EH (cell line): ENCODE measurements around the gene MLLT6.

ENCODE experiments used
- DNase-seq: peaks from one replicate; pipeline ENCODE4 v3.0.0-alpha.2; 2015; ENCODE audit warnings: low read depth

Gene MLLT6

DNA sequence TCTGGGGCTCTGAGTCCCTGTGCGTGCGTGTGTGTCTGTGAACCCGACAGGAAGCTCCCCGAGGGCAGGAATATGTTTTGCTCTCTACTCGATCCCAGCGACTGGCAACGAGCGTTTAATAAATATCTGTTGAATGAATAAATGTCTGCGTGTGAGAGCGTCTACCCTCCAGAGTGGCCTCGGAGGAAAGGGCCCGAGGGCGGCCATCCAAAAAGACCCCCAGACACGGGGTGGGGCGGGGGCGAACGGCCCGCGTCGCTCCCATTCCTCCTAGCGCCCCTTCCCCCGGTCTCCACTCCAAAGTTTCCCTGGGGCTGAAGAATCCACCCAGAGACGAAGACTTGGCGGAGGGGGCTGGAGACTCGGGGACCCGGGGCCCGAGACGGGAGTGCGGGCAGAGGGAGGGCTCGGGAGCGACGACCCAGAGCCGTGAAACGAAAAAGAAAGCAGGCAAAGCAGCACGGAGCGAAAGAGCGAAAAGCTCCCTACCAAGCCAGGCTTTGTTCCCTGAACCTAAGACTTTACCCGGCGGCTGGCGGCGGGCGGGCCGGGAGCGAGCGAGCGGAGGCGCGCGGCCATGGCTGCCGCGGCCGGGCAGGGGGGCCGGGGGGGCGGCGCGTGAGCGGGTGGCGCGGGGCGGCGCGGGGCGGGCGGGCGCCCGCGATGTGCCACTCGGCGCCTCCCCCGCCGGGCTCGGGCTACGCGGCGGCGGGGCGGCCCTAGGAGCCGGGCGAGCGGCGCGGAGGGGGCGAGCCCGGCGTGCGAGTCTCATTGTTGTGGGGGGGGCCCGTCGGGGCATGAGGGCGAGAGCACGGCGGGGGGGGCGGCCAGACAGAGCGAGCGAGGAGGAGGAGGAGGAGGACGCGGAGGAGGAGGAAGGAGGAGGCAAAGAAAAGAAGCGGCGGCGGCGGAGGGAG lies at the start of gene MLLT6:
MLLT6 (plus strand) TSS at position 668 of the 917 bp plus-strand sequence. CDS start 360 bp downstream, outside the sequence.
- peak; percentile 82 for DNase-seq

DNA sequence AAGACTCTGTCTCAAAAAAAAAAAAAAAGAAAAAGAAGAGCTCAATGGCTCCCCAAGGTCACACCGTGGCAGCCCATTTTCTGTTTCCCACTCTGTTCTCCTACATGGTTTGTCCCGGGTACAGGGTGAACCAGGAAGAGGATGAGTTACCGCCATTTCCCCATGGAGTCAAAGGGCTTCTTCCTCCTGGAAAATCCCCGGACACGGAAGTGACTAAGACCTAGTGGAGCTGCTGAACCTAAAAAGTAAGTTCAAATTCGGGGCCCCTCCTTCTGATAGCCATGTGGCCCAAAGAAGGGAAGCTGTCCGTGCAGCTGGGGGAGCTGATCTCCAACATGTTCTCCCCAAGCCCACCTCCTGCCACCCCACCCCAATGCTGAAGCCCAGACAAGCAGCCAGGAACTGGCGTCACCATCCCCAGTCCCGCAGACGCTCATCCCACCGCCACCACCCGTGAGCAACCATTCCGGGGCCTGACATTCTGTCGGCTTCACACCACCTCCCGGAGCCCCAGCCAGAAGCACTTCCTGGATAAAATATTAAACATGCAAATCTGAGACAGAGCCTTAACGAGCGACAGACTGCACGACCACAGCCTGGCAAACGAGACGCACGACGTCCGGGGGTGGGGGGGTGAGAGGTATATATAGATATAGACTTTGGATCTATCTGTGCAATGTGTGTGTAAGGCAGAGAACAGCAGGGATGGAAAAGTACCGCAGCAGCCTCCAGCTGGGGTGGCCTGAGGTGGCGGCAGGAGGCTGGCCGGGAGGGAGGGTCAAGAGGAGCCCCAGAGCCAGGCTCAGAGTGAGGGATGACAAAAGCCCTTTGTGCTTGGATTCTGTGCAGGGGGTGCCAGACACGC lies 47.9 kb upstream of the MLLT6 start:
- no peak for DNase-seq

DNA sequence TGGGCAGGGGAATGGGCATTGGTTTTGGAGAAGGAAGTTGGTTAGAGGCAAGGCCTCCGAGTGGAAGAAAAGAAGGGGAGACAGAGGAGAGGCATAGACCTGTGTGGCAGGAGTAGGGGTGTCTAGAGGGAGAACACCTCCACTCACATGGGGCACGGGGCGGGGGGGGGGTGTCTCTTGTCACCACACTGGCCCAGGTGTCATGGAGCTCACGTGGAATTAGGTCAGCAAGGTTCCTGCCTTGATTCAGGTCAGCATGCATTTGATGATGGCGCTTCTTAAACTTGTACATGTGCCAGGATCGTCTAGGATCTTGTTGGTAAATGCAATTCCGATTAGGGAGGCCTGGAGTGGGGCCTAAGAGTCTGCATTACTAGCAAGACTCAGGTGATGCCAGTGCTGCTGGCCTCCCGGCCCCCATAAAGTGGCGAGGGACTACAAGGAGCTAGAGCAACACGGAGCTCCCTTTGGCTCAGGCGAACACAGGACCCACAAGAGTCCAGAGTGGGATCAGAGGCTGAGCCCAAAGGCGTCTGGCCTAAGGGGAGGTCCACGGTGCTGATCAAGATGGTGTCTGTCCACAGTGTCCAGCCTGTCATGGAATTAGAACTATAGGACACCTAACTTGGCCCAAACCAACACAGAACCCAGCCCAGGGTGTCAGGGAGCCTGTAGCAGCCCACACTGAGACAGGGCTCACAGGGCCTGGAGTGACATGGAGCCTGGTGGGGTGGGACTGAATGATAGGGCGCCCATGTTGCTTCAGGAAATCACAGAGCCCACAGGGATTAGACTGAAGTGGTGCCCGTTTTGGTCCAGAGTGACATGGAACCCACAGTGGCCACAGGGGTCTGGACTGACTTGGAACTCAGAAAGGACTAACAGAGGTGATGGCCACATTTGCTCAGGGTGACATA lies 47.0 kb upstream of the MLLT6 start:
- DNase-seq: no peak

DNA sequence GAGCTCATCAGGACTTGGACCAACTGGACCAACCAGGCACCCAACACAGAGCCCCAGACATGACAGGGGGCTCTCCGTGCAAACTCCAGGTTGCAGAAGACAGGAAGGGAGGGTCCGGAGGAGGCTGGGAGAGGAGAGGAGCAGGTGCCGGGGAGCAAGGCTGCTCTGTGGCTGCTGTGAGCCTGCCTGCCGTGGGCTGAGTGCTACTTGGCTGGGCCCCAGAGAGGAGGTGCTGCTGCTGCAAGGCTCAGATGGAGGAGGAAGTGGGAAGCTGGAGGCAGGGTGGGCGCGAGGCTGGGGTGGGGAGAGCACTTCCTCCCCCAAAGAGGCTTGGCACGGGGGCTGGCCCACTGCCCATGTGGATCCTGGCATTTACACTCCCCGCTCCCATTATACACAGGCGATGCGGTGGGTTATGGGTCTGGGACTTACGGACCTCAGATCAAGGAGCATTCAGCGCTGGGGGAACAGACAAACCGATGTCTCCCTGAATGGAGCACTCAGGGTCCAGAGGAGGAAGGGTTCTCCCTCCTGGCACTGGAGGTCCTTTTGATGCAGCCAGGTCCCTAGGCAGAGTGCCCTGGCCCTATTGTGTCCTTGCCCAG lies 46.2 kb upstream of the MLLT6 start:
- no peak for DNase-seq

DNA sequence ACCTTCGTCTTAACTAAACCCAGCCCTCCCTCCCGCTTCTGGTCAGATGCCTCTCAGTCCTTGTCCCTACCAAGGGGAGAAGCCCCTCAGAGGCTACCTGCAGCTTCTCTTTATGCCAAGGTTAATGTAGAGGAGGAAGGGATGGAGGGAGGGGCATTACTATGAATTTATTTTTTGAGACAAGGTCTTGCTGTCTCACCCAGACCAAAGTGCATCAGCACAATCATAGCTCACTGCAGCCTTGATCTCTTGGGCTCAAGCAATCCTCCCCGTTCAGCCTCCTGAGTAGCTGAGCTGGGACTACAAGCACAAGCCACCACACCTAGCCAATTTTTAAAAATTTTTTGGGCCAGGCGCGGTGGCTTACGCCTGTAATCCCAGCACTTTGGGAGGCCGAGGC lies 45.7 kb upstream of the MLLT6 start:
- no peak for DNase-seq

DNA sequence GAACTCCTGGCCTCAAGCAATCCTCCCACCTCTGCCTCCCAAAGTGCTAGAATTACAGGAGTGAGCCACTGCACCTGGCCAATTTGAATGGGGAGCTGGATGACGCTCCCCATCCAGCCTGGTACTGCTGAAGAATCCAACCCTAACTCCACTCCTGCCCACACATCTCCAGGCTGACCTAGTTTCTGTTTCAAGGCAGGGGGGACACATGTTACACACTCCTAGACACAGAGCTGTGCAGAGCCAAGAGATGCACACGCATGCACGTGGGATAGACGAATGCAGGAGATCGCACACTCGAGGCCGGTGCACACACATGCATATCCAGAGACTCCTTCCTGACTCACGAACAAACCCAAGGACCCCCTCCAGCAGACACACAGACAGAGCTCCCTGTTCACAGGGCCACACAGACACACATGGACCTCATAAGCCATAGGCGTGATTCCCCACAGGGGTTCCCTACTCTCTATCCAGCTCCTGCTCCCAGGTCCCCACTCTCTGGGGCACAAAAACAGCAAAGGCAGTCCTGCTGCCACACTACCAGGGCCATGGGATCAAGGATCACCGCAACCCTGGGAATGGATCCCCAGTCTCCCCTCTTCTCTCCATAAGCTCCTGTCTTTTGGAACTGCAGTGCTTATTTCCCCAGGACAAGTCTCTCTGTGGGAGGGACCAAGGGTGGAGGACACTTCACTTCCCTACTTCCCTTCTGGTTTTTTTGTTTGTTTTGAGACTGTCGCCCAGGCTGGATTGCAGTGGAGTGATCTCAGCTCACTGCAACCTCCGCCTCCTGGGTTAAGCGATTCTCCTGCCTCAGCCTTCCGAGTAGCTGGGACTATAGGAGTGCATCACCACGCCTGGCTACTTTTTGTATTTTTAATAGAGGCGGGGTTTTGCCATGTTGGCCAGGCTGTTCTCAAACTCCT lies 44.7 kb upstream of the MLLT6 start:
- DNase-seq: peak; percentile 34

DNA sequence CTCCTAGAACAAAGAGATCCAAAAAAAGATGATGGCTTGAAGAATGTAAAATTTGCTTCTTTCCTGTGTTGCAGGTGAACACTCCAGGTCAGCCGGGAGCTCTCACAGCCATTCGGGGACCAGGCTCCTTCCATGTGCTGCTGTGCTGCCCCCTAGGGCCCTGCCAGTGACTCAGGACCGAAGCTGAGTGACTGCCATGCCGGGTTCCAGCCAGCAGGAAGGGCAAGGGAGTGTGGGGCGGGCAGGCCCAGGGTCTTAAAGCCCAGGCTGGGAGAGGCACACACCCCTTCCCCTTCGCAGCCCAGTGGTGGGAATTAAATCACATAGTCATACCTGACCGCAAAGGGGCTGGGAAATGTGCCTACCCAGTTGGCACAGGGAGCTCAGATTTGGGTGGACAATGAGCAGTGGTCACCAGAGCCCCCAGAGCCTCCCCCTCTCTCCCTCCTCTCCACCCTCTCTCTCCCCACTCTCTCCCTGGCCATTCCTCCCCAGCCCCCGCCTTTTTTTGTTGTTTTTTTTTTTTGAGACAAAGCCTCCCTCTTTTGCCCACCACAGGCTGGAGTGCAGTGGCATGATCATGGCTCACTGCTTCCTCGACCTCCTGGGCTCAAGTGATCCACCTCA lies 41.8 kb upstream of the MLLT6 start:
- DNase-seq: peak; percentile 63

DNA sequence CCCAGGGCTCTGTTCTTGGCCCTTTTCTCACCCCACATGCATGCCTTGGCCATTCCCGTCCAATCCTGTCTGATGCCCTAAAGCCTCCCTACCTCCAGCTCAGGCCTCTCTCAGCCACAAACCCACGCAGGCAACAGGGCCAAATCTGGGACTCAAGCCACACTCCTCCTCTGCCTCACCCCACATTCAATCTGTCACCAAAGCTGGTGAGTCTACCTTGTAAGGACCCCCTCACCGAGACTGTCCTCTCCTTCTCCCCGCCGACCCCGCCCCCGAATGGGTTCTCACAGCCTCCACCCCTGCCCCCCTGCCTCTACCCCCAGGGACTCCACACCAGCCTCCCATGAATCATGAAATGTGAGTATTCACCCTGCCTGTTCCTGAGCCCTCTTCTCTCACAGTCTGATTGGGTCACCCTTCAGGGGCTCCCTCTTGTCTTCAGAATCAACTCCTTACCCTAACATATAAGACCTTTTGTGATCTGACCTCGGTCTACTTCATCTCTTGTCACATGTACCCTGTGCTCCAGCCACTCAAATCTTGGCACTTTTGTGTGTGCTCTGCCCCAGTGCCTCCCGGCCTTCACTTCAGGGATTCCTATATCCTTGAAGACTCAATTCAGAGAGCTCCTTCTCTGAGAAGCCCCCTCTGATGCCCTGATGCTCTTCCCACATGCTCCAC lies 41.0 kb upstream of the MLLT6 start:
- DNase-seq: no peak

DNA sequence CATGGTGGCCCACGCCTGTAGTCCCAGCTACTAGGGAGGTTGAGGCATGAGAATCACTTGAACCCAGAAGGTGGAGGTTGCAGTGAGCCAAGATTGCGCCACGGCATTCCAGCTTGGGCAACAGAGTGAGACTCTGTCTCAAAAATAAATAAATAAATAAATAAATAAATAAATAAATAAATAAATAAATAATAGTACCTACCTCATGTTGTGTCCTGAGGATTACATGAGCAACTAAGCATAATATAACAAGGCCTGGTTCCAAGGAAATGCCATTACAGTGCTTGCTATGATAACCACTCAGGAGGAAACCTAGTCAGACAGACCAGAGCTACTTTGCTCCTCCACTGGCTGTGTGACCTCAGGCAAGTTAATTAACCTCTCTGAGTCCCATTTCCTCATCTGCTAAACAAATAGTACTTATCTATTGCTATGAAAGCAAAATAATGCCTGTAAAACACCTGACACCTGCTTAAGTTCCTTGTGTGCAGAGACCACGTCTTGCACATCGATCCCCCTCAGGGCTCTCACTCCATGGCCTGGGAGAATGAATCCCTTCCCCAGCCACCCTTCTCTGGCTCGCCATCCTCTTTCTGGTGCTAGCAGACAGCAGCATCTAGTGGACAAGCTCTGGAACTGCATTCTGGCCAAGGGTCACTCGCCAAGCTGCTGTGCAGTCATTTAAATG lies 37.8 kb upstream of the MLLT6 start:
- peak; percentile 75 for DNase-seq

DNA sequence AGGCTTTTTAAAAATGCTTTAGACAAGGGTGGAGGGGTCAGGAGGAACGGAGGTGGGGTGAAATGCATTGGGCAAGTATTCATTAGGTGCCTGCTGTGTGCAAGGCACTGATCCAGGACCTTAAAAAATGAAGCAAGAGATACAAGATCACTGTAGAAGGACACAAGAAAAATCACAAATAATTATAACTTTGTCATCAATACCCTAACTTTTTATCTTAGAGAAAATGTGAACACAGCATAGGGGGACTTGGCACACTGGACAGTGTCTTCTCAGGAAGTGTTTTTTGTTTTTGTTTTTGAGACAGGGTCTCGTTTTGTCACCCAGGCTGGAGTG lies 37.3 kb upstream of the MLLT6 start:
- no peak for DNase-seq

DNA sequence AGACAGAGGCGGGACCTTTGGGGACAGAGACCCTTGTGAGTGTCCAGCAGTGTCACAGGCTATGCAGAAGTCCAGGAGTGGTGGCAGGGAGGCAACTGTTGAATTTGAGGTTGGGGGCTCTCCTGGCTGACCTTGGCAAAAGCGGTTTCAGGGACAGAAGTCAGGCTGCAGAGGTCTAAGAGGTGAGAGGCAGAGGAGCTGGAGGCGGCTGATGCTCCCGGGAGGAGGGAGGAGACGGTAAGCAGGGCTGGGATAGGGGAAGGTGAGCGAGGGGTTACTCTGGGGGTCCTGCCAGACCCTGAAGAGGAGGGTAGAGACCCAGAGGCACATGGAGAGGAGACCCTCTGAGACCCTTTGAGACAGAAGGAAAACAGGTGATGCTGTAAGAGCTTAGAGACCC lies 35.6 kb upstream of the MLLT6 start:
- DNase-seq: no peak

DNA sequence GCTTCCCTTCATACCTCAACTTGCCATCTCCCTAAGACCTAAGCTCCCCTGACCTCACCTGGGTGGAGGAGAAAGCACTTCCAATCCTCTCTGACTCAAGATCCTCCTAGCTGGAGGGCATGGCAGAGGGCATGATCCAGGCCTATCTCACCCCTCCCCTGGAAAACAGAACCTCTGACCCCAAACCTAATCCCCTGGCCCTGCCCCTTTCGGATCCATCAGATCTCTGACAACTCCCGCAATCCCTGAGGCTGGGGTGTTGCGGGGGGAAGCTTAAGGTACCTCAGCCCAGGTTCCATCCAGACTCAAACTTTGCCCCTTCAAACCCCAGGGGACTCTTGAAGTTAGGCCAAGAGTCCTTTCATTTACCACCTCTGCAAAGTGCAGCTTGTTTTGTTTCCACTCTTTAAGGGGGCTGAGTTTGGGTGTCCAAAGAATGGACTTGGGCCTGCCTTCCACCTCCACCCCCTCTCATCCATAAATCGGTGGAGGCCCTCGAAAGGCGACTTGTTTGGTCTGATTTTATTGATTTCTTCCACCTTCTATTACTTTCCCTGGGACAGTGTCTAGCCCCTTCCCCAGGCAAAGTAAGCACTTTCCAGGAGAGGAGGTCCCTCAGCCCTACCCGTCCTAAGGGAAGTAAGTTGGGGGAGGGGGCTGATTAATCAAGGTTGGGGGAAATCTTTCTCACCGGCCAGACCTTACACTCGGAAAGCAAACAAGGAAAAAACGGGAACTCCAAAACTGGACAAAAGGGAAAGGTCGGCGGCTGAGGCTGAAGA lies 32.9 kb upstream of the MLLT6 start:
- no peak for DNase-seq

DNA sequence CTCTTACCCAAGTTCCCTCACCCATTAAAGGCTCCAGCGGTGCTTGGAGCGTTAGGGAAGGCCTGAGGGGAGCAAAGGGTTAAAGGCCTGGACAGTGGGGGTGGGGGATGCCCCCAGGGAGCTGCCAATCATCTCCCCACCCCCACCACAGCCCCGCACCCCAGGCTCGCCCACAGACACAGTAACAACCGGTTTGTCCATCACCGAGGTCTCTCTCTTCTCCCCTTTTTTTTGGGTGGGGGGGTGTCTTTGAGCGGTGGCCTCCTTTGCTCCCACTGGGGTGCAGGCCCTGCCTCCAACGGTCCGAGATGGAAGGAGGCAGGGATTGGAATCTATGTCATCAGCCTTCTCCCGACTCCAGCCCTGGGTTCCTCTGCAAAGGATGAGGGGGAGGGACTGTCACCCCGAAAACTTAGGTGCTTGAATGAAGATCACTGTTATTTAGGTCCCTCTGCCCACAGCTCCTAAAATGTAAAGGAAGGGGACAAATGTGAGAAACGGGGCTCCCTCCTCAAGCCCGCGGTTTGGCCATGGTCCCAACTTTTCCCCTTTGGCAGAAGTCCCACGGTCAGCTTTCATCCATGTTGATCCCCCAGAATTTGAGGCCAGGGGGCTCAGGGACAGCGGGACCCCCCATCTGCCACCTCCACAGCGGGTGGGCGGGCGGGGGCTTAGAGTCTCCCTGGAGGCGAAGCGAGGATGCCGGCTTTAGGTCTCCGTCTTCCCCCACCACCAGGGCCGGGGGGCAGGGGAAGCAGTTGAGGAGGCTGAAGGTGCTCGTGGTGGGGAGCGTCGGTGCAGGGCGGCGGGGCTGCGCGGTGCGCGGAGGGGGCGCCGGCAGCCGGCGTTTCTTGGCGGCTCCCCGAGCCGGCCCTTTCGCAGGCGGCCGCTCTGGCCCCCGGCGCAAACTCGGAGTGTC lies 32.0 kb upstream of the MLLT6 start:
- DNase-seq: no peak

DNA sequence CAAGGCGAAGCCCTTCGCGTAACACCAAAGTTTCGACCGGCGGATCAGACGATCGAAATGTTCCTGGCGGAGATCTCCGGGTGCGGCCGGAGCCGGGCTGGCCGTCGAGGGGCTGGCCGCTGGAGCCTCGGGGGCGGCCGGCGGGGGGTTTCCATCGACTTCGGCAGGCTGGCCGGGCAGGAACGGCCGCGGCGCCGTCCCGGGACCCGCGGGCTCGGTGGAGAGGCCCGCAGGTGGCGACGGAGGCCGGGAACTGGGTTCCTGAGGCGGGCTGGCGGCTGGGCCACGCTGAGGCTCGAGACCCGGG lies 31.4 kb upstream of the MLLT6 start:
- DNase-seq: no peak

DNA sequence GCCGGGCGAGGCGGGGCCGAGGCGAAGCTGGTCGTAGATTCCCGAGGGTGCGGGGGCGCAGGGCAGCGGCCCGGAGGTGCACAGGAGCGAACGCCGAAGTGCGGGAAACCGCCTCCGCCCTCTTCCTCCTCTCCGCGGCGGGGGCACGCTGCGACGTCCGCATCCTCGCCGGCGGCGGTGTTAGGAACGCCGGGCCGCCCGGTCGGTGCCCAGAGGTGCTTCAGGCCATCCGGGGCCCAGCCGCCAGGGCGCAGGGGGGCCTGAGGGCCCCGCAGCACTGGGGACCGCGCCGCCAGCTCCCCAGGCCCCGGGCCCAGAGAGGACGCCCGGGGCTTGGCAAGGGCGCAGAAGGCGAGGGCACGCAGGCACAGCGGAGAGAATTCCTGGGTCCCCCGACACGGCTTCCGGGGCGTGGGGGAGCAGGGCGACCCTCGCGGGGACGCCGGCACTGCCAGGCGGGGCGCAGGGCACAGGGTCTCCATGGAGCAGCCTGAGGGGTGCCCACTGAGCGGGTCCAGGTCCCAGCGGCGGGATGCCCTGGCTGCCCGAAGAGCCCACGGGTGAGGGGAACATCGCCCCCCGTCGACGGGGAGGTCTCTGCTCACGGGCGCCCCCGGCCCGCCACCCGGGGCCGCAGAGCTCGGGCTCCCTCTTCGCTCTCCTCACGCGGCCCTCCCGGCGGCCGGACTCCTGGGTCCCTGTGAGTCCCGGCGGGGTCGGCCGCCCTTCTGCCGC lies 30.9 kb upstream of the MLLT6 start:
- no peak for DNase-seq
